Measurements from ENCODE around the gene APOL1. TPM values are rescaled to one million over a fixed set of nuclear protein-coding genes. Genes with fewer than 3 reads are reported as not detected.
"Not testable (repeated sequence)": the region's sequence is repeated elsewhere in the genome, so short reads cannot be mapped to it uniquely, and the experiment has no call there.

Gene APOL1
- total RNA-seq, 1 donor from 2014 or later: 1.8 TPM

DNA sequence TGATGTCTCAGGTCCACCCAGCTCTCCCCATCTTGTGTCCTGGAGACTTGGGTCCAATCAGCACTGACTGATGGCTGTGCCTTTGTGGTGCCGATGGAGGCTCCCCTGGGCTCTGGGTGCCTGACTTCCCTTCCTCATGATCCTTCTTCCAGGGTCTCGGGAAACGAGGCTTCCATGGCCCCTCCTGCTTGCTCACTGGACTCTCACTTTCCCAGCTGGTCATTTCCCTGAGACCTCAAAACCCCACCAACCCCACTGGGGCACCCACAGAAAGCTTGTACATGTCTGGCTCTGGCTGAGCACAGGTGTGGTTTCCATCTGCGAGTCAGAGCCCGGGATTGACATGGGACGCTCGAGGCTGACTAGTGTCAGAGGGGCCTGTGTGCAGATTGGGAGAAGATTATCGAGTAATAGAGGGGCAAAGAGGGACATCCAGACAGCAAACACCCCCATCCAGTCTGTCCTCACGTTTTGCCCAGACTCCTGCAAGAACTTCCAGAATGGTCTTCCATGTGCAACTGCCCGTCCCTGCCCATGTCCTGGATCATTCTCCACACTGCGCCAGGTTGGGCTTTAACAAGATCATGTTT is 15.1 kb downstream of the APOL1 start:
- no peak for DNase-seq (ENCODE audit: low read depth)
- TF ChIP-seq CTCF (IDR thresholded peaks at IDR 0.05; ENCODE audit: insufficient read depth, low read length, severe bottlenecking): no peak
- FAIRE-seq: no peak
- Histone ChIP-seq H3K27me3 (ENCODE audit: control insufficient read depth, insufficient read depth, low read length) (no peaks in the 10 kb centered on the region), H3K4me3 (ENCODE audit: low read depth, low read length) (no peak overlapping the region), H3K36me3 (ENCODE audit: control insufficient read depth, insufficient read depth, low read length) (no peaks in the 10 kb centered on the region)

GRCh38 chr22:36271231-36271630 is 18.3 kb downstream of the APOL1 start:
- DNase-seq (ENCODE audit: low read depth); FAIRE-seq; H3K36me3 ChIP-seq (ENCODE audit: control insufficient read depth, insufficient read depth, low read length); H3K27me3 ChIP-seq (ENCODE audit: control insufficient read depth, insufficient read depth, low read length); H3K4me3 ChIP-seq (ENCODE audit: low read depth, low read length): not testable (repeated sequence)

- not testable (repeated sequence) for H3K36me3 ChIP-seq (ENCODE audit: control insufficient read depth, insufficient read depth, low read length); H3K4me3 ChIP-seq (ENCODE audit: low read depth, low read length); H3K27me3 ChIP-seq (ENCODE audit: control insufficient read depth, insufficient read depth, low read length); DNase-seq (ENCODE audit: low read depth); FAIRE-seq
Observed at GRCh38 chr22:36271951-36272350, 19.0 kb downstream of the APOL1 start.

DNA sequence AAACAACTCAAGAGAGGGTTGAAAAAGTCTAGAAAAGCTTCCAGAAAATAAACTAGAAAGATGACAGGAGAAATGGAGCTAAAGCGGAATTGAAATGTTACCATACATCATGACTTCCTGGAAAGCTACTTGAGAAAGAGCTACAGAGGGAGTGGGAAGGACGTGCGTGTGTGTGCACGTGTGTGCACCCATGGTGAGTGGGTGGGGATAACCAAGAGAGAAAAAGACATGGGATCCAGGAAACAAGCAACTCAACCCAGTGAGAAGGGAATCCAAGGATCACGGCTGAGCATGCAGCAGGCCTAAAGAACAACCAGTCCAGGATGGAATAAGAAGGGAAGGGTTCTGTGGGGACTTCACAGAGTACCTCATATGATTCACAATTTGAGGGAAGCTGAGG is 21.6 kb downstream of the APOL1 start:
- Histone ChIP-seq H3K36me3 (ENCODE audit: control insufficient read depth, insufficient read depth, low read length) (no peaks in the 10 kb centered on the region), H3K4me3 (ENCODE audit: low read depth, low read length) (no peak overlapping the region), H3K27me3 (ENCODE audit: control insufficient read depth, insufficient read depth, low read length) (no peaks in the 10 kb centered on the region)
- DNase-seq (ENCODE audit: low read depth): peak; percentile 22
- TF ChIP-seq CTCF (IDR thresholded peaks at IDR 0.05; ENCODE audit: insufficient read depth, low read length, severe bottlenecking): no peak
- no peak for FAIRE-seq

DNA sequence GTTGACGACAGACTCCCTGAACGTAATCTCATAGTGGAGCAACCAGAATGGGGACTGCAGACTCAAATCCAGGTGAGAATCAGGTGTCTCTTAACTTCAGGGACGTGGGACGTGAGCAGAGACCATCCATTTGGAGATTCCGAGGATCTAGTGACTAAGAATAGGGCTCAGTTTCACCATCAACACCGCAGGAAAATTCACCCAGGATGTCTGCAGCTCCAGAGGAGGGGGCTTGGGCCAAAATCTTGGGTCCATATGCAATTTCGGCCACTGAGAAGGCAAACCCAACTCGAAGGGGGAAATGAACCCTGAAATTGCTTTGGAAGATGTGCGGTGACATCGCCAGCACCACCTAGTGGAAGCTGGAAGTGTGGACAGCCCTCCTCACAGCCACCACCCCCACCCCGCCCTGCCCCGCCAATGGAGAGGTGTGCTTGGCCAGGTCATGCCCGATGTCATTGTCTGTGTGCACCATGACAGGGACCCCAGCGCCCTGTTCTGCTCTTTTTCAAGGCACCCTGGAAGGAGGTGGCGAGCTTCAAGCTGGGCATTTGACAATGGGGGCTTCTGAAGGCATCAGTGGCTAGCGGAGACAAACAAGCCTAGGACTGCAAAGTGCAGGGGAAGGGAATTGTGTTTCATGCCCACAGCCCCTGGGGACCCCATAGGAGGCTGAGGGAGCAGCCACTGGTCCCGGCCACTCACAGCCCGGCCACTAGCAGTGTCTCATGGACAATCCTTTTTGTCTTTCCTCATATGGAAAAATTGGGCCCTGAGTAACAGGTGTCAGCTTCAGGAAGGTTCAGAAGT is 24.8 kb downstream of the APOL1 start:
- TF ChIP-seq CTCF (IDR thresholded peaks at IDR 0.05; ENCODE audit: insufficient read depth, low read length, severe bottlenecking): peak; percentile 85
- Histone ChIP-seq H3K36me3 (ENCODE audit: control insufficient read depth, insufficient read depth, low read length) (peaks cover 5% of the 10 kb centered on the region), H3K4me3 (ENCODE audit: low read depth, low read length) (no peak overlapping the region), H3K27me3 (ENCODE audit: control insufficient read depth, insufficient read depth, low read length) (no peaks in the 10 kb centered on the region)
- no peak for FAIRE-seq
- DNase-seq (ENCODE audit: low read depth): peak; percentile 61

DNA sequence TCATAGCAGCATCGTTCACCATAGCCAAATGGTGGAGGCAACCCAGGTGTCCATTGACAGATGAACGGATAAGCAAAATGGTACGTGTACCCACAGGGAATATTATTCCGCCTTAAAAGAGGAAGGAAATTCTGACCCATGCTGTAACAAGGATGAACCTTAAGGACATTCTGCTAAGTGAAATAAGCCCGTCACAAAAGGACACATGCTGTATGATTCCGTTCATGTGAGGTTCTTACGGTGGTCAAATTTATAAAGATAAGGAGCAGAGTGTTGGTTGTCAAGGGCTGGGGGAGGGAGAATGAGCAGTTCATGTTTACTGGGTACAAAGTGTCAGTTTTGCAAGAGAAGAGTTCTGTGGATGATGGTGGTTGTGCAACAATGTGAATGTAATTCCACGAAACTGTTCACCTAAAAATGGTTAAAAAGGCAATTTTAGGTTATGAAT is 26.3 kb downstream of the APOL1 start:
- Histone ChIP-seq H3K27me3 (ENCODE audit: control insufficient read depth, insufficient read depth, low read length) (no peaks in the 10 kb centered on the region), H3K36me3 (ENCODE audit: control insufficient read depth, insufficient read depth, low read length) (peaks cover 16% of the 10 kb centered on the region), H3K4me3 (ENCODE audit: low read depth, low read length) (no peak overlapping the region)
- no peak for FAIRE-seq
- no peak for DNase-seq (ENCODE audit: low read depth)
- no peak for TF ChIP-seq CTCF (IDR thresholded peaks at IDR 0.05; ENCODE audit: insufficient read depth, low read length, severe bottlenecking)
